GM12878 (cell line): ENCODE results near the gene CASR. TPM values are rescaled to one million over a fixed set of nuclear protein-coding genes. Genes with fewer than 3 reads are reported as not detected.
A peak's percentile ranks its signal among the peaks of the same experiment; 100 is the strongest.

Experiments
- ATAC-seq: fragments of 200-7000 bp; cut with Tn5 transposase; 3 replicates; pipeline ENCODE4 v1.9.1; 2020; ENCODE audit warnings: mild to moderate bottlenecking, moderate library complexity
- BruUV-seq: library from RNA; stranded (reverse); fragments of 400-500 nt; replicated peaks from 2 replicates; lab custom pipeline; 2021; lab: Mats Ljungman, UMichigan
- CTCF ChIA-PET: fragments of 300-600 bp; sonication (Branson Sonifier 250); formaldehyde crosslinking; extraction: SDS; loops from one replicate; lab custom pipeline; 2021; ENCODE audit warnings: inconsistent platforms; lab: Yijun Ruan, JAX
- POLR2A ChIA-PET: fragments of 350-600 bp; formaldehyde crosslinking; extraction: SDS; loops from one replicate; lab custom pipeline; 2021; ENCODE audit warnings: inconsistent platforms; lab: Charles Lee
- RAD21 ChIA-PET: fragments of 300-600 bp; sonication (Branson Sonifier 250); formaldehyde crosslinking; loops from one replicate; lab custom pipeline; 2023; ENCODE audit warnings: antibody characterized with exemption; ENCODE audit not compliant: unreplicated experiment; lab: Charles Lee
- SMC1A ChIA-PET: fragments of 300-600 bp; sonication (Branson Sonifier 250); formaldehyde crosslinking; loops from one replicate; lab custom pipeline; 2023; ENCODE audit not compliant: unreplicated experiment, uncharacterized antibody; lab: Charles Lee
- DNase-seq: peaks from one replicate; pipeline ENCODE4 v3.0.0-alpha.2; 2011; ENCODE audit warnings: low read depth, low spot score
- FAIRE-seq: peaks from 3 replicates; lab custom pipeline; 2011; peaks lifted over from hg19 to GRCh38; lab: Jason Lieb, UNC
- H2AFZ ChIP-seq: 2 replicates; pipeline ENCODE4 v1.6.0; 2011; ENCODE audit warnings: low read depth, low read length, control low read depth; ENCODE audit not compliant: control insufficient read depth
- H3K27ac ChIP-seq: 2 replicates; pipeline ENCODE4 v1.5.1; 2011; ENCODE audit warnings: control low read depth; ENCODE audit not compliant: control insufficient read depth, insufficient read depth
- H3K27me3 ChIP-seq, 2 experiments: replicated peaks in 1 of 2; 2 replicates each; pipeline versions ENCODE4 v1.6.0 to v1.6.1; 2011; ENCODE audit warnings: low read length in 1 of 2; ENCODE audit not compliant: control insufficient read depth in 2 of 2, insufficient read depth in 2 of 2
- H3K36me3 ChIP-seq, 2 experiments: 2 replicates each; pipeline ENCODE4 v1.5.1; 2011; ENCODE audit warnings: low read length in 1 of 2; ENCODE audit not compliant: control insufficient read depth in 2 of 2, insufficient read depth in 2 of 2
- H3K4me1 ChIP-seq: 2 replicates; pipeline ENCODE4 v1.6.1; 2011; ENCODE audit warnings: mild to moderate bottlenecking, low read length, moderate library complexity, mixed read lengths; ENCODE audit not compliant: control insufficient read depth, insufficient read depth
- H3K4me2 ChIP-seq: 2 replicates; pipeline ENCODE4 v1.6.0; 2011; ENCODE audit warnings: control low read depth; ENCODE audit not compliant: control insufficient read depth, insufficient read depth
- H3K4me3 ChIP-seq: fragments of 200-600 bp; sonication (generic); 2 replicates; pipeline ENCODE4 v1.5.1; 2016
- H3K79me2 ChIP-seq: 2 replicates; pipeline ENCODE4 v1.6.0; 2011; ENCODE audit warnings: low read length; ENCODE audit not compliant: control insufficient read depth, insufficient read depth
- H3K9ac ChIP-seq: 2 replicates; pipeline ENCODE4 v1.8.0; 2011; ENCODE audit warnings: low read length, control low read depth, mixed read lengths; ENCODE audit not compliant: control insufficient read depth, insufficient read depth
- H3K9me3 ChIP-seq: replicated peaks from 3 replicates; pipeline ENCODE4 v1.5.1; 2011; ENCODE audit warnings: mild to moderate bottlenecking, low read length; ENCODE audit not compliant: control insufficient read depth, insufficient read depth
- H4K20me1 ChIP-seq: 2 replicates; pipeline ENCODE4 v1.6.0; 2011; ENCODE audit not compliant: control insufficient read depth, insufficient read depth
- ASH2L ChIP-seq: fragments of 300-600, 200-600 bp; sonication (generic); IDR thresholded peaks from 2 replicates; pipeline ENCODE4 v1.6.1; 2017; ENCODE audit warnings: low read depth, mild to moderate bottlenecking, borderline replicate concordance
- CHD2 ChIP-seq: IDR thresholded peaks from 2 replicates; pipeline ENCODE4 v1.6.1; 2011; ENCODE audit warnings: low read depth, low read length, improper control_type of control experiment, borderline replicate concordance
- NR2C1 ChIP-seq: fragments of 450-650 bp; IDR thresholded peaks from 2 replicates; pipeline ENCODE4 v1.6.1; 2017; ENCODE audit warnings: antibody characterized with exemption, mild to moderate bottlenecking, moderate library complexity
- SMAD5 ChIP-seq: IDR thresholded peaks from 2 replicates; pipeline ENCODE4 v1.6.1; 2016; ENCODE audit warnings: antibody characterized with exemption, low read depth
- SPI1 ChIP-seq: IDR thresholded peaks from 2 replicates; pipeline ENCODE4 v1.6.1; 2011; ENCODE audit warnings: low read depth, mild to moderate bottlenecking, low read length, moderate library complexity, borderline replicate concordance; ENCODE audit not compliant: insufficient read depth
- in situ Hi-C: fragments of 300-500 bp; cut with MboI; formaldehyde crosslinking; loops from 9 replicates; pipeline ENCODE4 v1.14.3; 2018; ENCODE audit warnings: mixed read lengths
- intact Hi-C: fragments of 100-400 bp; cut with micrococcal nuclease; formaldehyde crosslinking; loops from one replicate; pipeline ENCODE4 v1.14.2; 2022; ENCODE audit not compliant: unreplicated experiment
- polyA plus RNA-seq, 11 experiments: library from polyadenylated mRNA; depleted of rRNA in 4 of 11; unstranded in 6 of 11; stranded (reverse) in 5 of 11; fragments of >200 nt; fragmentation: Nextera tagmentation in 4 of 11; fragmentation: Illumina TruSeq in 1 of 11; extraction: Ambion mirVana in 4 of 11; extraction: Trizol in 1 of 11; gene quantifications; 1 replicate in 1 of 11; 2 replicates in 10 of 11; pipeline versions ENCODE4 v1.2.1 to v1.2.3, GENCODE V29; 2011 to 2016; ENCODE audit warnings: inconsistent platforms in 2 of 11, missing spikeins in 2 of 11, low read depth in 1 of 11
- total RNA-seq, 4 experiments: library from RNA; depleted of rRNA in 3 of 4; stranded (reverse); fragments of >200 nt in 3 of 4; fragmentation: Illumina TruSeq in 1 of 4; extraction: Trizol in 1 of 4; gene quantifications; 2 replicates each; pipeline versions ENCODE4 v1.2.1 to v1.2.3, GENCODE V29; 2013 to 2021
- TF ChIP-seq, protein P1 (sequence below): fragments of 450-650 bp; IDR thresholded peaks from 2 replicates; pipeline ENCODE4 v1.6.1; 2016; ENCODE audit warnings: mild to moderate bottlenecking
- TF ChIP-seq, protein P2 (sequence below): fragments of 450-650 bp; IDR thresholded peaks from 2 replicates; pipeline ENCODE4 v1.6.1; 2017; ENCODE audit warnings: mild to moderate bottlenecking, moderate library complexity

The CASR gene
- total and polyA plus RNA-seq, 10 of the 15 experiments (the other 5 are each of a cell fraction or from before 2014, with no cell fraction given): 0.04 to 0.37 (median 0.11) TPM

DNA sequence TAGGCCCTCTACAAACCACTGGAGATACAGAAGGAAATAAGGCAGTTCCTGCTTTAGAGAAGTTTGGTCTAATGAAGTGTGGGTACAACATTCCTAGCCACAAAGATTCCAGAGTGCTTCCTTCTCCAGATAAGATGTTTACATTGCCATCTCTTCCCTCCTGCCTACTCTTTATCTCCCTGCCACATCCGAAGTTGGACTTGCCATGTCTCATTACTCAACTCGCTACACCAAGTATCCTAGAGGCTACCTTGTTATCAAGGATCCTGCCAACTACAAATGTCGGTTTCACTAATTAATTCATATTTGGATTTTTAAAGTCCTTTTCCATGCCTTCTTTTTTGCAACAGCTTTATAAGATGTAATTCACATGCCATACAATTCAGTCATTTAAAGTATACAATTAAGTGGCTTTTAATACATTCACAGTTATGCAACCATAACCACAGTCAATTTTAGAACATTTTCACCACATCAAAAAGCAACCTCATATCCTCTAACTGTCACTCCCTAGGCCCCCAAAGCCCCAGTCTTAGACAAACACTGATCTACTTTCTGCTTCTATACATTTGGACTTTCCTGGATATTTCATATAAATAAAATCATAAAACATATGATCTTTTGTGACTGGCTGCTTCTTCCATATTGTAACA lies 87.9 kb downstream of the CASR start (continued):
- no peak for TF ChIP-seq NR2C1
- TF ChIP-seq, protein P1, sequence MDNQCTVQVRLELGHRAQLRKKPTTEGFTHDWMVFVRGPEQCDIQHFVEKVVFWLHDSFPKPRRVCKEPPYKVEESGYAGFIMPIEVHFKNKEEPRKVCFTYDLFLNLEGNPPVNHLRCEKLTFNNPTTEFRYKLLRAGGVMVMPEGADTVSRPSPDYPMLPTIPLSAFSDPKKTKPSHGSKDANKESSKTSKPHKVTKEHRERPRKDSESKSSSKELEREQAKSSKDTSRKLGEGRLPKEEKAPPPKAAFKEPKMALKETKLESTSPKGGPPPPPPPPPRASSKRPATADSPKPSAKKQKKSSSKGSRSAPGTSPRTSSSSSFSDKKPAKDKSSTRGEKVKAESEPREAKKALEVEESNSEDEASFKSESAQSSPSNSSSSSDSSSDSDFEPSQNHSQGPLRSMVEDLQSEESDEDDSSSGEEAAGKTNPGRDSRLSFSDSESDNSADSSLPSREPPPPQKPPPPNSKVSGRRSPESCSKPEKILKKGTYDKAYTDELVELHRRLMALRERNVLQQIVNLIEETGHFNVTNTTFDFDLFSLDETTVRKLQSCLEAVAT: peak; percentile 89
- TF ChIP-seq SMAD5: no peak
- TF ChIP-seq, all 136 proteins: peak for 30

DNA sequence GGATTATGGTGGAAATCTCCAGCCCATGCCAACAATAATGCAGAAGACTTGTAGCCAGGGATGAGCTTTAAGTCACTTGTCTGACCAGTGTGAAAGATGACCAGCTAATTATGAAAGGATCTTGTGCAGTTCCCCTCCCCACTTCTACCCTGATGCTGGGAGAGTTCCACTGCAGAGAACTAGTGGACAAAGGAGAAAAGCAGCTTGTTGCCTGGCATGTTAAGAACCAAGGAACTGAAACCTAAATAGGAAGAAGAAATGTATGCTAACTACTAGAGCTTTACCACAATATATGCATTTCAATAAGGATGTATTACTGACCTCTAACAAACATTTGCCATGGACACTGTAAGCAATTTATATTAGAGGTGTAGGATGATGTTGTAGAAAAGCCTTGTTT lies 89.4 kb downstream of the CASR start:
- ATAC-seq: peak; percentile 19
- H3K4me1 ChIP-seq: peaks cover 34% of the 10 kb centered on the region
- FAIRE-seq: no peak
- no peaks in the 10 kb centered on the region for H3K36me3 ChIP-seq
- intact Hi-C loops: no loop called here
- ChIA-PET SMC1A (interaction anchor here (0.6 to 1.7 kb wide), 15 partner anchors 10 to 443 kb away, joined by 3 to 9 read pairs (median 4); no protein-coding TSS in a partner anchor), CTCF (interaction anchor here (0.8 to 1.3 kb wide), 4 partner anchors 16 to 111 kb away, joined by 3 to 6 read pairs (median 3); partner anchors contain the start of gene FAM162A)
- TF ChIP-seq, protein P2, sequence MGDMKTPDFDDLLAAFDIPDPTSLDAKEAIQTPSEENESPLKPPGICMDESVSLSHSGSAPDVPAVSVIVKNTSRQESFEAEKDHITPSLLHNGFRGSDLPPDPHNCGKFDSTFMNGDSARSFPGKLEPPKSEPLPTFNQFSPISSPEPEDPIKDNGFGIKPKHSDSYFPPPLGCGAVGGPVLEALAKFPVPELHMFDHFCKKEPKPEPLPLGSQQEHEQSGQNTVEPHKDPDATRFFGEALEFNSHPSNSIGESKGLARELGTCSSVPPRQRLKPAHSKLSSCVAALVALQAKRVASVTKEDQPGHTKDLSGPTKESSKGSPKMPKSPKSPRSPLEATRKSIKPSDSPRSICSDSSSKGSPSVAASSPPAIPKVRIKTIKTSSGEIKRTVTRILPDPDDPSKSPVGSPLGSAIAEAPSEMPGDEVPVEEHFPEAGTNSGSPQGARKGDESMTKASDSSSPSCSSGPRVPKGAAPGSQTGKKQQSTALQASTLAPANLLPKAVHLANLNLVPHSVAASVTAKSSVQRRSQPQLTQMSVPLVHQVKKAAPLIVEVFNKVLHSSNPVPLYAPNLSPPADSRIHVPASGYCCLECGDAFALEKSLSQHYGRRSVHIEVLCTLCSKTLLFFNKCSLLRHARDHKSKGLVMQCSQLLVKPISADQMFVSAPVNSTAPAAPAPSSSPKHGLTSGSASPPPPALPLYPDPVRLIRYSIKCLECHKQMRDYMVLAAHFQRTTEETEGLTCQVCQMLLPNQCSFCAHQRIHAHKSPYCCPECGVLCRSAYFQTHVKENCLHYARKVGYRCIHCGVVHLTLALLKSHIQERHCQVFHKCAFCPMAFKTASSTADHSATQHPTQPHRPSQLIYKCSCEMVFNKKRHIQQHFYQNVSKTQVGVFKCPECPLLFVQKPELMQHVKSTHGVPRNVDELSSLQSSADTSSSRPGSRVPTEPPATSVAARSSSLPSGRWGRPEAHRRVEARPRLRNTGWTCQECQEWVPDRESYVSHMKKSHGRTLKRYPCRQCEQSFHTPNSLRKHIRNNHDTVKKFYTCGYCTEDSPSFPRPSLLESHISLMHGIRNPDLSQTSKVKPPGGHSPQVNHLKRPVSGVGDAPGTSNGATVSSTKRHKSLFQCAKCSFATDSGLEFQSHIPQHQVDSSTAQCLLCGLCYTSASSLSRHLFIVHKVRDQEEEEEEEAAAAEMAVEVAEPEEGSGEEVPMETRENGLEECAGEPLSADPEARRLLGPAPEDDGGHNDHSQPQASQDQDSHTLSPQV: no peak
- no peak for TF ChIP-seq ASH2L
- TF ChIP-seq SPI1: peak; percentile 80
- no peak for TF ChIP-seq CHD2
- TF ChIP-seq, all 136 proteins: peak for 1
- Histone ChIP-seq H4K20me1 (no peaks in the 10 kb centered on the region), H2AFZ (no peak overlapping the region), H3K79me2 (no peaks in the 10 kb centered on the region), H3K27me3 (no peaks in the 10 kb centered on the region), H3K9ac (no peak overlapping the region), H3K27ac (no peak overlapping the region), H3K9me3 (peaks cover 5% of the 10 kb centered on the region; the same call in 2 of the 3 replicates), H3K4me3 (no peak overlapping the region), H3K4me2 (no peak overlapping the region)
- RAD21 ChIA-PET: interaction anchor here (0.8 to 1.7 kb wide), 14 partner anchors 9 to 179 kb away, joined by 3 to 9 read pairs (median 3); partner anchors contain the start of gene FAM162A
- no TSS peak for BruUV-seq
- in situ Hi-C loops: no loop called here
- POLR2A ChIA-PET: interaction anchor here (0.5 to 0.6 kb wide), 2 partner anchors 54 to 169 kb away, joined by 3 to 5 read pairs; no protein-coding TSS in a partner anchor
- no peak for DNase-seq
